ENCODE measurements around the gene PTPN13.
"Not testable (repeated sequence)": the region's sequence is repeated elsewhere in the genome, so short reads cannot be mapped to it uniquely, and the experiment has no call there.

The PTPN13 gene

DNA sequence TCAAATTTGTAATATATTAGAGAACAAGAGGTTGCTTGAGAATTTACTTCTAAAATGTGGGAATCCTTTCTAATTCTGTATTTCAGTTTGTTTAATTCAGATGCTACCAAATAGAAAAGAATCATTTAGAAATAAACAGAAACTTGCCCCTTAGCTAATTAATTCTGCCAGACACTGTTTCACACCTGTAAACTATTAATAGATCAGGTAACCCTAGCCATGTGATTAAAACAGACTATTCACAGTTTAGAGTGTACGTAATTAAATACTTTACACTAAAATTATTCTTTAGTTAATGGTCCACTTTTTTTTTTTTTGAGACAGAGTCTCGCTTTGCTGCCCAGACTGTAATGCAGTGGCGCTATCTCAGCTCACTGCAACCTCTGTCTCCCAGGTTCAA is 124.0 kb downstream of the PTPN13 start:
- no peak for DNase-seq (ENCODE audit: low read depth in 4 of 4, low spot score in 1 of 4)

DNA sequence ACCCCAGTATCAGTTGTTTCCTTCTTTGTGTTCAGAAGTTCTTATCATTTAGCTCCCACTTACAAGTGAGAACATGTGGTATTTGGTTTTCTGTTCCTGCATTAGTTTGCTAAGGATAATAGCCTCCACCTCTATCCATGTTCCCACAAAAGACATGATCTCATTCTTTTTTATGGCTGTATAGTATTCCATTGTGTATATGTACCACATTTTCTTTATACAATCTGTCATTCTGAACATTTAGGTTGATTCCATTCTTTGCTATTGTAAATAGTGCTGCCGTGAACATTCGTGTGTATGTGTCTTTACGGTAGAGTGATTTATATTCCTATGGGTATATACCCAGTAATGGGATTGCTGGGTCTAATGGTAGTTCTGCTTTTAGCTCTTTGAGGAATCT is 125.0 kb downstream of the PTPN13 start:
- DNase-seq (ENCODE audit: low read depth in 4 of 4, low spot score in 1 of 4): not testable (repeated sequence)

DNA sequence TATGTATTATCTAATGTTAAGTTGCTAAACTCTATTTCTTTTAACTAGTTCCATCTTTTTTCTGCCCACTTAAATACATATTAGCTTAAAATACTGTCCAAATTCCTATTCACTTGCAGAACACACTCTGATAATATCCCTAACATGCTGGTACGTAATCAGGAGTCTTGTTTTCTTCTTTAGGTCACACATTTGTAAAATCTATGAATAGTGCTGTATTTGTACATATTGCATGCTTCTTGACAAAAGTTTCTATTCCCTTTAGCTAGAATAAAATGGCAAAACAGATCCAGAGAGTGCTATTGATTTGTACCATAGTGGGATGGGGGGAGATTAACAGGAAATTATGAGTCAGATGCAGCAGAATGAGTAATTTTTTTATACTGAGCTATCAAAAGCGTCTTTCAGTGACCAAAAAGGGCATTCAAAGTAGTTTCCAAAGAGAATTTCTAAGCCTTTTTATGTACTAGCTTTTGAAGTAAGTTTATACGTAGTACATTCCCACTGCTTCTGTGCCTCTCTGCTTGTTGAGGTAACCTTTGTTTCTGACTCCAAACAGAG is 126.5 kb downstream of the PTPN13 start:
- no peak for DNase-seq (ENCODE audit: low read depth in 4 of 4, low spot score in 1 of 4)

DNA sequence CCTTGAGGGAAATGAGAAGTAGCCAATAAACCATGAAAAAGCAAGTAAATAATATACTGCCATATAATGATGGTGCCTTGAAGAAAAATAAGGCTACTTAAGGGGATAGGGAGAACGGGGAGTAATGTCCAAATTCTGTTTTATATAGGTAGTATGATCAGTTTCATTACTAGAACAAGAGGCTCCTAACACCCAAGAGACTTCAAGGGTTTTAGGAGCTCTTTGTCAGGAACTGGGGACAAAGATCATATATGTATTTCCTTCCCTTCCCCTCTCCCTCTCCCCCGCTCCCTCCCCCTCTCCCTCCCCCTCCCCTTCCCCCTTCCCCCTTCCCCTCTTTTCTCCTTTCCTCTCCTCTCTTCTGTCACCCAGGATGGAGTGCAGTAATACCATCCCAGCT is 127.3 kb downstream of the PTPN13 start:
- no peak for DNase-seq (ENCODE audit: low read depth in 4 of 4, low spot score in 1 of 4)

DNA sequence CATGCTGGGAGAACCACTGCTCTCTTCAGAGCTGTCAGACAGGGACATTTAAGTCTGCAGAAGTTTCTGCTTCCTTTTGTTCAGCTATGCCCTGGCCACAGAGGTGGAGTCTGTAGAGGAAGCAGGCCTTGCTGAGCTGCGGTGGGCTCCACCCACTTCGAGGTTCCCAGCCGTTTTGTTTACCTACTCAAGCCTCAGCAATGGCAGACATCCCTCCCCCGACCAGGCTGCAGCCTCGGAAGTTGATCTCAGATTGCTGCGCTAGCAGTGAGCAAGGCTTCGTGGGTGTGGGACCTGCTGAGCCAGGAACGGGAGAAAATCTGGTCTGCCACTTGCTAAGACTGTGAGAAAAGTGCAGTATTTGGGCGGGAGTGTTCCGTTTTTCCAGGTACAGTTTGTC is 136.2 kb downstream of the PTPN13 start:
- DNase-seq (ENCODE audit: low read depth in 4 of 4, low spot score in 1 of 4): no peak

DNA sequence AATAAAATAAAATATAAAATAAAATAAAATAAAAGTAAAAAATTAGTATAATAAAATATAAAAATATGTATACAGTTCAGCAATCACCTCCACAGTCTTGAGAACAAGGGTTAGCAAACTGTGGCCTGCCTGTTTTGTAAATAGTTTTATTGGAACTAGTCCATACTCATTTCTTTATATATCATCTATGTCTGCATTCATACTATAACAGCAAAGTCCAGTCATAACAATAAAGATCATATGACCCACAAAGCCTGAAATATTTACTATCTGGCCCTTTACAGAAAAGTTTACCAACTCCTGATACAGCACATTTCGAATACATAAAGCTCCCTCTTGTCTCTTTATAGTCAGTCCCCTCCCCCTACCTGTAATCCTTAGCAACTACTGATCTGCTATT is 143.1 kb downstream of the PTPN13 start:
- no peak for DNase-seq (ENCODE audit: low read depth in 4 of 4, low spot score in 1 of 4)

DNA sequence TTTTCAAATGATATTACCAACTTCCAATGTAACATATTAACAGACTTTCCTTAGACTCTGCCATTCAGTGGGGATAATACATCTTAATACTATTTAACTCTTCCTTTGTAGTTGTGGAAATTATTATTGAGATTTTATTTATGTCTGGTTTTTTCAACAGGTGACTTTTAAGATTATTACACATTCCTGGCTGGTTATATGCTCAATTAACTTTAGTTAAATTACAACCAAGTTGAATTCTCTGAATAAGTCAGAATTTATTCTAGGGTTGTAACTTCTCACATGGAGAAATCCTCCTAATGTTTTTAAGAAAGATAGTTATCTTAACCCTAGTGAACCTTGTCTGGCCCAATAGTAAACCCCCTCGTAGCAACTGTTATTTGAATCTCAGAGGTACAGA is 147.7 kb downstream of the PTPN13 start:
- DNase-seq (ENCODE audit: low read depth in 4 of 4, low spot score in 1 of 4): no peak

DNA sequence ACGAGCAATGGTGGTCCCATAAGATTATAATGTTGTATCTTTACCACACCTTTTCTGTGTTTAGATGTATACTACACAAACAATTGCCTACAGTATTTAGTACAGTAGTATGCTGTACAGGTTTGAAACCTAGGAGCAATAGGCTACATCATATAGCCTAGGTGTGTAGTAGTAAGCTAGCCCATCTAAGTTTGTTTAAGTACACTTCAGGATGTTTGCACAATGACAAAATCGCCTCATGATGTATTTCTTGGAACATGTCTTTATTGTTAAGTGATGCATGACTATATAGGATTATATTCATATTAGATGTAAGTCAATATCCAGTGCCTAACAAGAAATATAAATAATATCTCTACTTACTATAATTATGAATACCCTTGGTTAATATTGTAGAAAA is 150.5 kb downstream of the PTPN13 start:
- DNase-seq (ENCODE audit: low read depth in 4 of 4, low spot score in 1 of 4): no peak

DNA sequence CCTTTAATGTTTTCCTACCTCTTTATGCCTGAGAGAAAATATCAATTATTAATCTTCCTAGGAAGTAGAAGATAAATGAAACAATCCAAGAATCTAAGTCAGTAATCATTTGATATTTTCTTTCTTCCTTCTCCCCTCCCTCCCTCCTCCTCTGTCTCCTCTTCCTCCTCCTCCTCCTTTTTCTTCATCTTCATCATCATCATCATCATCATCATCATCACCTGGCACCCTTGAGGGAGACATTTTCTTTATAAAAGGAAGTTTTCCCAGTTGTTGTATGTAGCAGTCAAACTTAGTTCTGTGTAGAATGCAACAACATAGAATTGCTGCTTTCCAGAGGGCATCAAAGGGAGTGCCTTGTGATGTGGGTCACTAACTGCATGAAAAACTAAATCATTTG is 155.0 kb downstream of the PTPN13 start:
- DNase-seq (ENCODE audit: low read depth in 4 of 4, low spot score in 1 of 4): no peak

DNA sequence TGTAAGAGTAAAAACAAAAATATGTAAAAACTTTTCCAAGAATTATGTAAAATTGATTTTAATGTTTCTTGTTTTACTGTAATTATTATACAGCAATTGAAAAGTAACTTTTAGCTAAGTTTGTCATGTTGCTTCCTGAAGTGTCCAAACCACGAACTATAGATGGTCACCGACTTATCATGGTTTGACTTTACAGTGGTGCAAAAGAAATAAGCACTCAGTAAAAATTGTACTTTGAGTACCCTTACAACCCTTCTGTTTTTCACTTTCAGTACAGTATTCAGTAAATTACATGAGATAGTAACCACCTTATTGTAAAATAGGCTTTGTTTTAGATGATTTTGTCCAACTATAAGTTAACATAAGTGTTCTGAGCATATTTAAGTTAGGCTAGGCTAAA is 161.3 kb downstream of the PTPN13 start:
- DNase-seq (ENCODE audit: low read depth in 4 of 4, low spot score in 1 of 4): no peak

DNA sequence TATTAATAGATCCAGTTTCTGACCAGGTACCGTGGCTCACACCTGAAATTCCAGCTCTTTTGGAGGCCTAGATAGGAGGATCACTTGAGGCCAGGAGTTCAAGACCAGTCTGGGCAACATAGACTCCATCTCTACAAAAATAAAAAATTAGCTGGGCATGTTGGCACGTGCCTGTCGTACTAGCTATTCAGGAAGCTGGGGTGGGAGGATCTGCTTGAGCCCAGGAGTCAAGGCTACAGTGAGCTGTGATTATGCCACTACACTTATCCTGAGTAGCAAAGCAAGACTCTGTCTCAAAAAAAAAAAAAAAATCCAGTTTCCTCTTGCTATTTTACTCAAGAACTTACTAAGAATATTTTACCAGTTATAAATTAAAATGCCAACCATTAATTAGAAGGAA is 163.4 kb downstream of the PTPN13 start:
- DNase-seq (ENCODE audit: low read depth in 4 of 4, low spot score in 1 of 4): no peak

DNA sequence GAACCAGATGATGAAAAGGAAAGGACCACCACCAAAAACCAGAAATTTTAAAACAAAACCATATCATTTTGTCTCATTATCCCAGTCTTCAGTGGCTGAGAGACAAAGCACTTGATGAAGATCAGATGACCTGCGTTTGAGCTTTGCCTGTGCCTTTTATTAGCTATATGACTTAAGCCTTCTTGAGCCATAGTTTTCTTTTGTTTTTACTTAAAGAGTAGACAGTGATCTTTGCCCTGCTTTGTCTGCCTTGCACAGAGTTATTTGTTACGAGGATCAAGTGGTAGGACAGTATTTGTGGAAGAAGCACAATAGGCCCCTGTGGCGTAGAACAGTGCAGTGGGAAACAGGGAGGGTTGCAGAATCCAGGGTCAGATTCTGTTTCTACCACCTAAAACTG is 165.2 kb downstream of the PTPN13 start:
- DNase-seq (ENCODE audit: low read depth in 4 of 4, low spot score in 1 of 4): no peak

DNA sequence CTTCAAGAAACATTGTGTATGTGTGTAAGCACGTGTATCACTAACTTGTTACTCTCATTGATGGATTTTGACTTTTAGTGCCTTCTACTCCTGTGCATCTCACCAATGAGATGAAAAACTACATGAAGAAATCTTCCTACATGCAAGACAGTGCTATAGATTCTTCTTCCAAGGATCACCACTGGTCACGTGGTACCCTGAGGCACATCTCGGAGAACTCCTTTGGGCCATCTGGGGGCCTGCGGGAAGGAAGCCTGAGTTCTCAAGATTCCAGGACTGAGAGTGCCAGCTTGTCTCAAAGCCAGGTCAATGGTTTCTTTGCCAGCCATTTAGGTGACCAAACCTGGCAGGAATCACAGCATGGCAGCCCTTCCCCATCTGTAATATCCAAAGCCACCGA is 168.5 kb downstream of the PTPN13 start:
- no peak for DNase-seq (ENCODE audit: low read depth in 4 of 4, low spot score in 1 of 4)

DNA sequence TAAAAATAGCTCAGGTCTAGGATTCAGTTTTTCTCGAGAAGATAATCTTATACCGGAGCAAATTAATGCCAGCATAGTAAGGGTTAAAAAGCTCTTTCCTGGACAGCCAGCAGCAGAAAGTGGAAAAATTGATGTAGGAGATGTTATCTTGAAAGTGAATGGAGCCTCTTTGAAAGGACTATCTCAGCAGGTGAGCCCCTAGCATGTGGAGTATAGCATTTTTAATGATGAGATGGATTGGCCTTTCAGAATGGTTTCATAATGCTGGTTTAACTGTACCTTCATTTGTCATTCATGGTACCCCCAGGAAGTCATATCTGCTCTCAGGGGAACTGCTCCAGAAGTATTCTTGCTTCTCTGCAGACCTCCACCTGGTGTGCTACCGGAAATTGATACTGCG is 175.7 kb downstream of the PTPN13 start:
- no peak for DNase-seq (ENCODE audit: low read depth in 4 of 4, low spot score in 1 of 4)

DNA sequence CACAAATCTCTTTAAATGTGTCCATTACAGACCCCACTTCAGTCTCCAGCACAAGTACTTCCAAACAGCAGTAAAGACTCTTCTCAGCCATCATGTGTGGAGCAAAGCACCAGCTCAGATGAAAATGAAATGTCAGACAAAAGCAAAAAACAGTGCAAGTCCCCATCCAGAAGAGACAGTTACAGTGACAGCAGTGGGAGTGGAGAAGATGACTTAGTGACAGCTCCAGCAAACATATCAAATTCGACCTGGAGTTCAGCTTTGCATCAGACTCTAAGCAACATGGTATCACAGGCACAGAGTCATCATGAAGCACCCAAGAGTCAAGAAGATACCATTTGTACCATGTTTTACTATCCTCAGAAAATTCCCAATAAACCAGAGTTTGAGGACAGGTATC is 177.0 kb downstream of the PTPN13 start:
- DNase-seq (ENCODE audit: low read depth in 4 of 4, low spot score in 1 of 4): no peak

DNA sequence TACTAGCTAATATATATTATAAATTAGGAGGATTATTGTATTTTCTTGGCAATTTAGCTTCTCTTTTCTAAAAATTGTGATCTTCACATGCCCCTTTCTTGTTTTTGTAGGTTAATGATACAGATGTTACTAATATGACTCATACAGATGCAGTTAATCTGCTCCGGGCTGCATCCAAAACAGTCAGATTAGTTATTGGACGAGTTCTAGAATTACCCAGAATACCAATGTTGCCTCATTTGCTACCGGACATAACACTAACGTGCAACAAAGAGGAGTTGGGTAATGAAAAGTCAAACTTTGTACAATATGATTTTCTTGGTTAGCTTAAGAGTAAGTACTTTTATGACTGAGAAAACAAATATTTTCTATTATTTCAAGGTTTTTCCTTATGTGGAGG is 180.9 kb downstream of the PTPN13 start:
- no peak for DNase-seq (ENCODE audit: low read depth in 4 of 4, low spot score in 1 of 4)

DNA sequence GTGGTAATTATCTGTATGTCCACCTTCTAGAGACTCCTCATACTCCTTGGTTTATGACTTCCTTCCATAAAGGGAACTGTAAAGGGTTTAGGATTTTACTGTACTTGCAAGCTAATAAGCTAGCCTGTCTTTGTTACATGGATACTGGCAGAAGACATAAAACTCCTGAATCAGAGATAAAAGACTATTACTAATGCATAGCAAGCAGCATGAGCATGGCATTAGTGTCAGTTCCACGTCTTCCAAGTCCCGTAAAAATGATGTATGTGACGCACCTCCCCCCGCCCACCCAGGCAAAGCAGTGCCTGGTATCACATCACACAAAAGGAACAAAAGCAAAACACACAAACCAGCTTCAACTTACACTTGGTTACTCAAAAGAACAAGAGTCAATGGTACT is 184.1 kb downstream of the PTPN13 start:
- DNase-seq (ENCODE audit: low read depth in 4 of 4, low spot score in 1 of 4): no peak

DNA sequence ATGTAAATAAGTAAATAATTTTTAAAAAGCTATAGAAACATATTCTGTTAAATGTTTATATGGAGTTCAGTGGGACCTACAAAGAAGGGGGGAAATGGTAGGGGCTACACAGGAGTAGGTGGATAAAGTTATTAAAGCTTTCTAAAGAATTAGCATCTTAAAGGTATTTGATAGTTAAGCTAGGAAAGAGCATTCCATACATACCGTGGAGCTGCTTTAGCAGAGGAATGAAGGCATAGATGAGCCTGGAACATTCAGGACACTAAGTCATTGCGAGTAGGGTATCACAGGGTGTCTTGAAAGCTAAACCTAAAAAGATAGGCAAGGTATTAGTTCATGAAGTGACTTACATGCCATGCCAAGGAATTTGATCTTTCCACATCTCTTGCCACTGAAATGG is 194.7 kb downstream of the PTPN13 start:
- DNase-seq (ENCODE audit: low read depth in 4 of 4, low spot score in 1 of 4): no peak

DNA sequence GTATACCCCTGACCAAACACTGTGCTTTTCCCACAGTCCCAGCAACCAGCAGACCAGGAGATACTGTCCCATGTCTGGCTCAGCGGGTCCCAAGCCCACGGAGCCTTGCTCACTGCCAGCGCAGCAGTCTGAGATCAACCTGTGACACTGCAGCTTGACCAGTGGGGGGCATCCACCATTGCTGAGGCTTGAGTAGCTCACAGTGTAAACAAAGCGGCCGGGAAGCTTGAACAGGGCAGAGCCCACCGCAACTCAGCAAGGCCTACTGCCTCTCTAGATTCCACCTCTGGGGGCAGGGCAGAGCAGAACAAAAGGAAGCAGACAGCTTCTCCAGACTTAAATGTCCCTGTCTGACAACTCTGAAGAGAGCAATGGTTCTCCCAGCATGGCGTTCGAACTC is 197.0 kb downstream of the PTPN13 start:
- DNase-seq (ENCODE audit: low read depth in 4 of 4, low spot score in 1 of 4): no peak

DNA sequence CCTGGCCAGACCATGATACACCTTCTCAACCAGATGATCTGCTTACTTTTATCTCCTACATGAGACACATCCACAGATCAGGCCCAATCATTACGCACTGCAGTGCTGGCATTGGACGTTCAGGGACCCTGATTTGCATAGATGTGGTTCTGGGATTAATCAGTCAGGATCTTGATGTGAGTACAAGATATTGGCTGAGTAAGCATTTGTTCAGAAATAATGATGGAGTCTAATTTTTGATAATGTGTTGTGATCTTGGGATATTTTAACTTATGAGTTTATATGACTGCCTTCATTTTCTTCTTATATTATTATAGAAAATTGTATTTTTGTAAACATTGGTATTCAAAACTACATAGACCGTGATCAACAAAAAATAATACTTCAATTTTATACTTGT is 215.7 kb downstream of the PTPN13 start:
- DNase-seq (ENCODE audit: low read depth in 4 of 4, low spot score in 1 of 4): no peak

DNA sequence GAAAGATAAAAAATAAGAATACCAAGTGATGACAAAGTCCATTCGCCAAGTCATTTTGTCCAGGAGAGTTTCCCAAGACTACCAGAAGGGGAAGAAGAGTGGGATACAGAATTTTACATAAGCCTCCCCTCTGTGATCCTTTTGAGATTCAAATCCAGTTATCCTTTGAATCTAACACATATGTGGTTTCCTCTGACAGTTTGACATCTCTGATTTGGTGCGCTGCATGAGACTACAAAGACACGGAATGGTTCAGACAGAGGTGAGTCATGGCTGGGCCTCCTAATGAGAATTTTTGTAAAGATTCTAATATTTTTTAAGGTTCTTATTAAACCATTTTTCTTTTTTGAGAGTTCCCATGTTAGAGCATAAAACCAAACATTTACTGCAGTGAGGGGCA is 216.7 kb downstream of the PTPN13 start:
- DNase-seq (ENCODE audit: low read depth in 4 of 4, low spot score in 1 of 4): no peak

DNA sequence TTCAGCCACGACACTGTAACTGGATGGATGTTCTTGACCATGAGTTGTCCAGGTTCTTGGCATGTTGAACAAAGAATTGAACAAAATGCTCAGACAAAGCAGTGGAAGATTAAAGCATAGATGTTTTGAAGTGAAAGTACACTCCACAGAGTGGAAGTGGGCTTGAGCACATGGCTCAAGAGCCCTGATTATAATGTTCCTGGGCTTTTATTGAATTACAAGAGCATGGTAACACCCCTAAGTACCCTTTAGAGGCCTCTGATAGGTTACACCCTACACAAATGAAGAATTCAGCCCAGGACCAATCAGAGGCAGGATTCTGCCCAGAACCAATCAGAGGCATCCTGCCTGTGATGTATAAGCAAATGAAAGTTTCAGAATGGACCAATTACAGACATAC is 221.5 kb downstream of the PTPN13 start:
- no peak for DNase-seq (ENCODE audit: low read depth in 4 of 4, low spot score in 1 of 4)

DNA sequence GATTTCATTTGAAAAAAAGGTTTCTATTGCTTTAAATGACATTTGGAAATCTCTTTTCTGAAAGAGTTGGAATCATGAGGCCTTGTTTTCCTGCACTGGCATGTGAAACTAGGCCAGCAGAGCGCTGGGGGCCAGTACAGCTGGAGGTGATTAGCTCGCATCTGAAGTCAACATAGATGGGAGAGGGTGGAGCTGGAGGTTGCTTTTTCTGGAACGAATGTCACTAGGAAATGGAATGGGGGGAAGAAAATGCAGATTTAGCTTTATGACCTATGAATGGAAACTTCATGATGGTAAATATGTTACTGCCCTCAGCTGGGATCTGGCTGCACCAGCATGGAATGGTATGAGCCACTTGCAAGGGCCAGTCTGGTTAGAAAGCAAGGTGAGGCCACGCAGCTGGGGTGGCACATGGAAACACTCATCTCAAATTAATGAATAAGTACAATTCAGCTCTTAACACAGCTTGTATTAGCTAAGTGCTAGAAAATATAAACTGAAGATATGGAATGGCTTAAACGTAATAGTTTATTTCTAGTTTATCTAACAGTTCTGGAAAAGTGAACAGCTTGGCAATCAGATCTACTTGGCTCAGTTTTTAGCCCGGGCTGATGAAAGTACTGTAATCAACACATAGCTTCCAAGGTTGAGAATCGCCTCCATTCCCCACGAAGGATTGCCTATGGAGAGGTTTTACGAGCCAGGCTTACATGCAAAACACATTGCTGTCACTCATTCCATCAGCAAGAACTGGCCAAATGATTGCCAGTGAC is 222.6 kb downstream of the PTPN13 start:
- DNase-seq (ENCODE audit: low read depth in 4 of 4, low spot score in 1 of 4): no peak

Measured in stimulated activated CD4-positive, alpha-beta T cell treated with anti-CD3 and anti-CD28 coated beads, Interleukin-1b, Interleukin-23, amount 100 ng/mL, for 24 hours (primary cell).